Epithelial cell of proximal tubule (primary cell): ENCODE data around the gene ZNF70. TPM values are rescaled to one million over a fixed set of nuclear protein-coding genes. Genes with fewer than 3 reads are reported as not detected.

ENCODE experiments used
- DNase-seq: peaks from one replicate; pipeline ENCODE4 v3.0.0-alpha.2; 2011; ENCODE audit warnings: low read depth
- H3K4me3 ChIP-seq: 2 replicates; pipeline ENCODE4 v1.5.1; 2011; ENCODE audit warnings: low read depth, mild to moderate bottlenecking, low read length
- CTCF ChIP-seq: conservative IDR thresholded peaks from 2 replicates; pipeline ENCODE4 v1.5.1; 2012; ENCODE audit warnings: low read depth, mild to moderate bottlenecking, low read length
- total RNA-seq: library from RNA; depleted of rRNA; stranded (reverse); fragments of >200 nt; gene quantifications from 2 replicates; pipeline ENCODE4 v1.2.3, GENCODE V29; 2015

Gene ZNF70
- total RNA-seq, 1 donor from 2014 or later = 2.5 TPM

GRCh38 chr22:23695141-23695540 is 55.8 kb downstream of the ZNF70 start:
- H3K4me3 ChIP-seq = no peak overlapping the region
- no peak for TF ChIP-seq CTCF
- no peak for DNase-seq

DNA sequence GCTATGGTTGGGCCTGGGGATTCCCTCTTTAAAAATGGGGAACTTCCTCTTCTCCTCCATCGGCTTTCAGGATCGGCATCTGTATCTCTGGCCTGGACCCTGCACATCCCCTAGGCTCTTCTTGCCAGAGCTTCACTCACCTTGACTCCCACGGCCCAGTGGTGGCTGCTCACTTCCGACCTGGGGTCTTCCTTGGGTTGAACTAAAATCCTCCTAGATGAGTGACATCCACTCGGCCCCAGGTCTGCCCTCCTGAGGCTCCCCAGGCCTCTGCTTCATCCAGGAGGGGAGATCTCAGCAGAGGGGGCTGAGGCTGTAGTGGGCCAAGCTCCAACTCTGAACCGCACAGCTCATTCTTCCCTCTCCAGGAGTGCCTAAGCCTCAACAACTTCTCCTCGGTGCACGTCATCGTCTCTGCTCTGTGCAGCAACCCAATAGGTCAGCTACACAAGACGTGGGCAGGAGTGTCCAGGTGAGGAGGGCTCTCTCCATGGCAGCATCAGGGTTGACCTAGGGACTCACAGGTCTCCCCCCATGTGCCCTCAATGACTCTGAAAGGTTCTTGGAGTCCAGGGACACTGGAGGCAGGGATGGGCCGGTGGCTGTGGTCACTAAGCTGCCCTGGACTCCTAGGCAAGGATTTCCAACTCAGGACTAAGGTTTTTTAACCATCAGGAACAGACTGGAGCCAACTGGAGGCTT is 56.8 kb downstream of the ZNF70 start:
- TF ChIP-seq CTCF = no peak
- H3K4me3 ChIP-seq = no peak overlapping the region
- no peak for DNase-seq

DNA sequence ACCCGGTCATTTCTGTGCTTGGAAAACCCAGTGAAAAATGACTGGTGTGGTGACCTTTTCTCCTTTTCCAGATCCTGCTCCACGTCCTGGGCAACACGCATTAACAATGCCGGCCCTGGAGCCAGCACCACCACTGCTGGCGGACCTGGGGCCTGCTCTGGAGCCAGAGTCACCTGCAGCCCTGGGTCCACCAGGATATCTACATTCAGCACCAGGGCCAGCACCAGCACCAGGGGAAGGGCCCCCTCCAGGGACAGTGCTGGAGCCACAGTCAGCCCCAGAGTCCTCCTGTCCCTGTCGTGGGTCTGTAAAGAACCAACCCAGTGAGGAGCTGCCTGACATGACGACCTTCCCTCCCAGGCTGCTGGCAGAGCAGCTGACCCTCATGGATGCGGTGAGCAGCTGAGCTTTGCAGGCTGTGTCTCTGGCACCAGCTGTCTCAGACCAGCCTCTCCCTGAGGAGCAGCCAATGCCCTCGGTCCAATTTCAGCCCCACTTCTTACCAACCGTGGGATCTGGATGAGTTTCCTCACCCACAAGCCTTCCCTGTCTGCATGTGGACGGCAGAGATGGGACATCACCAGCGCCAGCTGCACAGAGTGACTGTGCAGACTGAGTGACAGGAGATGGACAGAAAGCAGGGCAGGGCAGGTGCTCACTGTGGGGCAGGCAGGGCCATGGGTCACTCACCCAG is 58.2 kb downstream of the ZNF70 start:
- TF ChIP-seq CTCF = no peak
- no peak overlapping the region for H3K4me3 ChIP-seq
- no peak for DNase-seq

GRCh38 chr22:23691748-23692423 is 59.0 kb downstream of the ZNF70 start:
- no peak for DNase-seq
- no peak for TF ChIP-seq CTCF
- H3K4me3 ChIP-seq = no peak overlapping the region

DNA sequence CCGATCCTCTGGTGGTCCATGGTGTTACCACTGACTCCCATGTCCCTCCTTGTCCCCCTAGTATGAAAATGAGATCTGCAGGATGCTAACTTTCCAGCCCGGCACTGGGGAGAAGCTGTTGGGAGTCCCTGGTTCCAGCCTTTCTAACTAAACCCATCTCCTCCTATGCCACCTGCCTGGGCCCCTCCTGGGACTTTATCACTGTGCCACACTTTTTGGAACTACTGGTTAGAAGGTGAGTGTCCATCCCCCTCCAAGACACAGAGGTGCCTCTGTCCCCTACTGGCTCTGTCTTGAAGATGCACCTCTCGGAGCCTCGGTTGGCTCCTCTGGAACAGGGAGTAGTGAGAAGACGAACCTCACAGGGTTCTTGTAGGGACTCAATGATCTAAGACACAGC is 60.2 kb downstream of the ZNF70 start, which contains the start of gene RGL4:
TSS of gene RGL4 (plus strand) at position 301 of the 400 bp plus-strand sequence. CDS start 1,018 bp downstream, outside the sequence.
- TF ChIP-seq CTCF = no peak
- no peak within 1 kb of the TSS for H3K4me3 ChIP-seq
- no peak for DNase-seq

- no peak for DNase-seq
- no peak overlapping the region for H3K4me3 ChIP-seq
- no peak for TF ChIP-seq CTCF
Observed at GRCh38 chr22:23689414-23689813, 61.5 kb downstream of the ZNF70 start.

Other genes starting within 250 kb of the ZNF70 start
- gene IGLL1, start 170.8 kb downstream of the ZNF70 start, total RNA-seq = not detected in 2 replicates
- gene DRICH1, start 118.8 kb downstream of the ZNF70 start, total RNA-seq = not detected in 2 replicates
- gene RGL4, start 60.1 kb downstream of the ZNF70 start, total RNA-seq = not detected in 2 replicates
- not detected in 2 replicates for gene VPREB3, start 3.3 kb upstream of the ZNF70 start, total RNA-seq
- 0.36 and 2.1 TPM in 2 replicates for gene C22orf15, start 11.9 kb upstream of the ZNF70 start, total RNA-seq
- gene CHCHD10, start 16.9 kb upstream of the ZNF70 start, total RNA-seq = 5.7 and 37.1 TPM in 2 replicates
- 11.4 and 22.3 TPM in 2 replicates for gene MMP11, start 21.7 kb upstream of the ZNF70 start, total RNA-seq
- gene SMARCB1, start 35.9 kb upstream of the ZNF70 start, total RNA-seq = 150 and 173 TPM in 2 replicates
- gene DERL3, start 87.9 kb upstream of the ZNF70 start, total RNA-seq = 0.12 and 2.3 TPM in 2 replicates
- 13.1 and 14.3 TPM in 2 replicates for gene SLC2A11, start 106.8 kb upstream of the ZNF70 start, total RNA-seq
- 901 and 1,073 TPM in 2 replicates for gene MIF, start 143.3 kb upstream of the ZNF70 start, total RNA-seq
- 2.1 and 8.6 TPM in 2 replicates for gene GSTT2B, start 210.1 kb upstream of the ZNF70 start, total RNA-seq
- gene DDTL, start 215.8 kb upstream of the ZNF70 start, total RNA-seq = 2.1 TPM in 1 of 2 replicates, not detected in the other
- 138 and 163 TPM in 2 replicates for gene DDT, start 223.3 kb upstream of the ZNF70 start, total RNA-seq
- gene GSTT2, start 229.0 kb upstream of the ZNF70 start, total RNA-seq = 1.6 TPM in 1 of 2 replicates, not detected in the other